Hepatocyte (in vitro differentiated cells): Measurements from ENCODE around the gene PKP3. TPM values are rescaled to one million over a fixed set of nuclear protein-coding genes. Genes with fewer than 3 reads are reported as not detected.

Experiments
- DNase-seq: peaks from one replicate; pipeline ENCODE4 v3.0.0-alpha.2; 2016; ENCODE audit warnings: low spot score
- H2AFZ ChIP-seq: fragments of 200-600 bp; sonication (generic); 2 replicates; pipeline ENCODE4 v1.6.0; 2016; ENCODE audit warnings: antibody characterized with exemption, mild to moderate bottlenecking
- H3K27ac ChIP-seq: fragments of 200-600 bp; sonication (generic); 2 replicates; pipeline ENCODE4 v1.5.1; 2016; ENCODE audit warnings: mild to moderate bottlenecking
- H3K27me3 ChIP-seq: fragments of 200-600 bp; sonication (generic); 2 replicates; pipeline ENCODE4 v1.6.1; 2016
- H3K36me3 ChIP-seq: fragments of 200-600 bp; sonication (generic); replicated peaks from 2 replicates; pipeline ENCODE4 v1.5.1; 2016; ENCODE audit warnings: low read depth; ENCODE audit not compliant: insufficient read depth
- H3K4me1 ChIP-seq: fragments of 200-600 bp; sonication (generic); 2 replicates; pipeline ENCODE4 v1.5.1; 2016; ENCODE audit warnings: mild to moderate bottlenecking, moderate library complexity; ENCODE audit not compliant: insufficient read depth
- H3K4me2 ChIP-seq: fragments of 200-600 bp; sonication (generic); 2 replicates; pipeline ENCODE4 v1.6.0; 2016
- H3K4me3 ChIP-seq: fragments of 200-600 bp; sonication (generic); 2 replicates; pipeline ENCODE4 v1.5.1; 2016; ENCODE audit warnings: mild to moderate bottlenecking
- H3K79me2 ChIP-seq: fragments of 200-600 bp; sonication (generic); 2 replicates; pipeline ENCODE4 v1.6.0; 2017; ENCODE audit warnings: mild to moderate bottlenecking
- H3K9me2 ChIP-seq: fragments of 200-600 bp; sonication (generic); replicated peaks from 2 replicates; pipeline ENCODE4 v1.6.0; 2017; ENCODE audit warnings: mild to moderate bottlenecking; ENCODE audit not compliant: insufficient read depth
- H3K9me3 ChIP-seq: fragments of 200-600 bp; sonication (generic); 2 replicates; pipeline ENCODE4 v1.5.1; 2016; ENCODE audit warnings: low read depth, mild to moderate bottlenecking
- H4K20me1 ChIP-seq: fragments of 200-600 bp; sonication (generic); 2 replicates; pipeline ENCODE4 v1.6.0; 2016; ENCODE audit warnings: mild to moderate bottlenecking; ENCODE audit not compliant: insufficient read depth, poor library complexity, severe bottlenecking
- CTCF ChIP-seq: fragments of 200-600 bp; sonication (generic); IDR thresholded peaks from 2 replicates; pipeline ENCODE4 v1.5.1; 2016; ENCODE audit warnings: antibody characterized with exemption, mild to moderate bottlenecking; ENCODE audit not compliant: poor library complexity
- EZH2 ChIP-seq: fragments of 200-600 bp; sonication (generic); IDR thresholded peaks from 2 replicates; pipeline ENCODE4 v1.6.1; 2016; ENCODE audit warnings: antibody characterized with exemption, mild to moderate bottlenecking, borderline replicate concordance
- EZH2phosphoT487 ChIP-seq: fragments of 200-600 bp; sonication (generic); IDR thresholded peaks from one replicate; pipeline ENCODE4 v1.6.1; 2018; ENCODE audit warnings: antibody characterized with exemption, mild to moderate bottlenecking, low read depth, moderate library complexity; ENCODE audit not compliant: unreplicated experiment, severe bottlenecking
- WGBS: methylation state at CpG from one replicate; pipeline ENCODE4 v1.1.6; 2016; ENCODE audit warnings: low lambda C conversion rate; ENCODE audit errors: missing lambda C conversion rate; 5-methylcytosine and 5-hydroxymethylcytosine counted together
- polyA plus RNA-seq: library from polyadenylated mRNA; unstranded; fragments of >200 nt; fragmentation: Nextera tagmentation; extraction: Ambion mirVana; gene quantifications from 2 replicates; pipeline ENCODE4 v1.2.1, GENCODE V29; 2016
- total RNA-seq: library from RNA; depleted of rRNA; stranded (reverse); fragments of >200 nt; gene quantifications from 2 replicates; pipeline ENCODE4 v1.2.3, GENCODE V29; 2014

PKP3 gene
- total and polyA plus RNA-seq, 2 experiments from 2014 or later, result 62.1 to 89.5 TPM

- no peaks in the 10 kb centered on the region for H3K9me2 ChIP-seq
- no peaks in the 10 kb centered on the region for H3K79me2 ChIP-seq
- peaks cover 16% of the 10 kb centered on the region for H3K4me1 ChIP-seq
- no peaks in the 10 kb centered on the region for H4K20me1 ChIP-seq
- H3K27ac ChIP-seq, result no peak overlapping the region
- no peak for TF ChIP-seq EZH2
- no peak for TF ChIP-seq CTCF
- no peak for TF ChIP-seq EZH2phosphoT487
- DNase-seq, result no peak
- H3K27me3 ChIP-seq, result no peaks in the 10 kb centered on the region
- no peak overlapping the region for H3K4me3 ChIP-seq
- no peaks in the 10 kb centered on the region for H3K36me3 ChIP-seq
- WGBS, result 93% methylated on average over 22 of the region's 23 CpGs
- no peaks in the 10 kb centered on the region for H3K9me3 ChIP-seq
- no peak overlapping the region for H3K4me2 ChIP-seq
- no peak overlapping the region for H2AFZ ChIP-seq
These were observed 45.5 kb downstream of the PKP3 start for GRCh38 chr11:439315-440064.

DNA sequence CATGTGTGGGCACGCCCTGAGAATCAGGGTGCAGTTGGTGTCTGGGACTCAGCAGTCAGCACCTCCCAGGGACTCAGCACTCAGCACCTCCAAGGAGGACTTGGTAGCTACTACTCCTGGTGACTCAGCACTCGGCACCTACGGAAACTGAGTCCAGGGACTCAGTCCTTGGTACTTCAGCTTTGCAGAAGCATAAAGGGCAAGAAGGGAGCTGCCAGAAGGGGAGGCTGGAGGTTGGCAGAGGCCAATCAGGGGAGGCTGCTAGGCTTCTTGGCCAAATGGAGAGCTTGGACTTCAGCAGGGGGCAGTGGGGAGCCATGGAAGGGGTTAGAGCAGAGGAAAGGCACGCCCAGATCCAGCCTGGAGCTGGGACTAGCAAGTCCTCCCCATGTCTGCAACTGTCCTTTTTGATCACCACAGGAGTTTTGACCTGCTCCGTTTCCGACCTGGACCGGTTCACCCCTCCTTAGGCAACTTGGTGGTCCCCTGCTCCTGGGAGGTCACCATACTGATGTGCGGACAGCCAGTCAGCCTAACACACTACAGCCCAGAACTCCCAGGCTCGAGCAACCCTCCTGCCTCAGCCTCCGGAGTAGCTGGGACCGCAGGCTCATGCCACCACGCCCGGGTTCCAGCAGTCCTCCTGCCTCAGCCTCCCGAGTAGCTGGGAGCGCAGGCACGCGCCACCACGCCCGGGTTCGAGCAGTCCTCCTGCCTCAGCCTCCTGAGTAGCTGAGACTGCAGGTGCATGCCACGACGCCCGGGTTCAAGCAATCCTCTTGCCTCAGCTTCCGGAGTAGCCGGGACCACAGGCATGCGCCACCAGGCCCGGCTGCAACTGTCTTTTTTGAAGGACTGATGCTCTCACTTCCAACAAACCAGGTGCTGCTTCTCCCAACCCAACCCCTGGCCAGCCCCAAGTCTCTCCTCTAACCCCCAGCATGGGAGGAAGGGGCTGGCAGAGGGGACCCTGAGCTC, 46.3 kb downstream of the PKP3 start:
- TF ChIP-seq CTCF, result peak; percentile 16
- TF ChIP-seq EZH2, result no peak
- H3K9me2 ChIP-seq, result no peaks in the 10 kb centered on the region
- no peak overlapping the region for H3K27ac ChIP-seq
- peaks cover 24% of the 10 kb centered on the region for H3K4me1 ChIP-seq
- no peaks in the 10 kb centered on the region for H3K79me2 ChIP-seq
- no peak overlapping the region for H3K4me3 ChIP-seq
- 91% methylated on average over 27 of the region's 27 CpGs for WGBS
- no peak for DNase-seq
- H3K9me3 ChIP-seq, result no peaks in the 10 kb centered on the region
- no peaks in the 10 kb centered on the region for H3K36me3 ChIP-seq
- H2AFZ ChIP-seq, result no peak overlapping the region
- H3K27me3 ChIP-seq, result no peaks in the 10 kb centered on the region
- no peaks in the 10 kb centered on the region for H4K20me1 ChIP-seq
- peak overlapping the region; percentile 87 for H3K4me2 ChIP-seq

DNA sequence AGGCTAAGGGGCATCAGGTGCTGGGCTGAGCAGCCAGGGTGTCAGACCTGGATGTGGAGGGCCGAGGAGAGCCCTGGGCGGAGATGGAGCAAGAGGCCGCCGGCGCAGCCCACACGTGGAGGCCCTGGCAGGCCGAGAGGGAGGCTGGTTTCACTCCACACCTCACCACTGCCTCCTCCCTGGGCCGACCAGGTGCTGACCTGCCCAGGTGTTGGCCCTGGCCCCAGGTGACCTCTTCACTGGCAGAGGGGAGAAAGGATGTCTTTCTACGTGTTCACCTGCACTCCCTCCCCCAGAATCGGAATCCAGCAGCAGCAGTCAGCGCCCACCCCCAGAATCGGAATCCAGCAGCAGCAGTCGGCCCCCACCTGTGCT, 47.0 kb downstream of the PKP3 start:
- Histone ChIP-seq H4K20me1 (no peaks in the 10 kb centered on the region), H3K4me1 (peaks cover 27% of the 10 kb centered on the region), H3K9me2 (no peaks in the 10 kb centered on the region), H3K79me2 (no peaks in the 10 kb centered on the region), H3K4me2 (peak overlapping the region; percentile 87), H3K36me3 (no peaks in the 10 kb centered on the region), H3K27ac (no peak overlapping the region), H3K4me3 (no peak overlapping the region), H2AFZ (no peak overlapping the region), H3K27me3 (no peaks in the 10 kb centered on the region), H3K9me3 (no peaks in the 10 kb centered on the region)
- DNase-seq, result no peak
- TF ChIP-seq EZH2 (no peak), EZH2phosphoT487 (no peak), CTCF (no peak)
- WGBS, result 74% methylated on average over 13 of the region's 13 CpGs
